ENCODE data around the gene ADCY5. TPM values are rescaled to one million over a fixed set of nuclear protein-coding genes. Genes with fewer than 3 reads are reported as not detected.

ADCY5 gene
- total RNA-seq, 1 donor from 2014 or later: 6.8 TPM

GRCh38 chr3:123480428-123480827 lies 31.5 kb upstream of the ADCY5 start:
- no peak overlapping the region for H3K27ac Mint-ChIP-seq
- H3K27me3 Mint-ChIP-seq (ENCODE audit: low read depth): peaks cover 48% of the 10 kb centered on the region

GRCh38 chr3:123479891-123480290 lies 31.0 kb upstream of the ADCY5 start:
- Mint-ChIP-seq H3K27ac (no peak overlapping the region), H3K9me3 (no peaks in the 10 kb centered on the region), H3K4me1 (no peaks in the 10 kb centered on the region), H3K36me3 (no peaks in the 10 kb centered on the region), H3K4me3 (no peak overlapping the region), H3K27me3 (ENCODE audit: low read depth) (peaks cover 48% of the 10 kb centered on the region)
- no peak for DNase-seq (ENCODE audit: low spot score in 2 of 2, unreplicated experiment in 2 of 2)
- no peak for TF ChIP-seq CTCF (IDR thresholded peaks at IDR 0.05; ENCODE audit: unreplicated experiment)

More at GRCh38 chr3:123480428-123480827, 31.5 kb upstream of the ADCY5 start:
- Mint-ChIP-seq H3K4me1 (no peaks in the 10 kb centered on the region), H3K36me3 (no peaks in the 10 kb centered on the region), H3K4me3 (no peak overlapping the region), H3K9me3 (no peaks in the 10 kb centered on the region)
- TF ChIP-seq CTCF (IDR thresholded peaks at IDR 0.05; ENCODE audit: unreplicated experiment): no peak
- DNase-seq (ENCODE audit: low spot score in 2 of 2, unreplicated experiment in 2 of 2): no peak

GRCh38 chr3:123478314-123478713 lies 29.4 kb upstream of the ADCY5 start:
- H3K9me3 Mint-ChIP-seq: no peaks in the 10 kb centered on the region
- DNase-seq (ENCODE audit: low spot score in 2 of 2, unreplicated experiment in 2 of 2): no peak
- no peak overlapping the region for H3K4me3 Mint-ChIP-seq
- peaks cover 53% of the 10 kb centered on the region for H3K27me3 Mint-ChIP-seq (ENCODE audit: low read depth)
- H3K4me1 Mint-ChIP-seq: no peaks in the 10 kb centered on the region
- no peak for TF ChIP-seq CTCF (IDR thresholded peaks at IDR 0.05; ENCODE audit: unreplicated experiment)
- no peak overlapping the region for H3K27ac Mint-ChIP-seq
- no peaks in the 10 kb centered on the region for H3K36me3 Mint-ChIP-seq

- H3K4me3 Mint-ChIP-seq: no peak overlapping the region
- H3K36me3 Mint-ChIP-seq: no peaks in the 10 kb centered on the region
- no peak for DNase-seq (ENCODE audit: low spot score in 2 of 2, unreplicated experiment in 2 of 2)
- no peak overlapping the region for H3K27ac Mint-ChIP-seq
- H3K9me3 Mint-ChIP-seq: no peaks in the 10 kb centered on the region
- H3K4me1 Mint-ChIP-seq: no peaks in the 10 kb centered on the region
- peaks cover 52% of the 10 kb centered on the region for H3K27me3 Mint-ChIP-seq (ENCODE audit: low read depth)
- no peak for TF ChIP-seq CTCF (IDR thresholded peaks at IDR 0.05; ENCODE audit: unreplicated experiment)
Measured at GRCh38 chr3:123476967-123477750, 28.3 kb upstream of the ADCY5 start.

GRCh38 chr3:123475786-123476185 lies 26.9 kb upstream of the ADCY5 start:
- DNase-seq (ENCODE audit: low spot score in 2 of 2, unreplicated experiment in 2 of 2): no peak

More at GRCh38 chr3:123475786-123476185, 26.9 kb upstream of the ADCY5 start:
- H3K27me3 Mint-ChIP-seq (ENCODE audit: low read depth): peaks cover 54% of the 10 kb centered on the region
- no peaks in the 10 kb centered on the region for H3K36me3 Mint-ChIP-seq
- H3K27ac Mint-ChIP-seq: no peak overlapping the region
- no peaks in the 10 kb centered on the region for H3K9me3 Mint-ChIP-seq
- no peaks in the 10 kb centered on the region for H3K4me1 Mint-ChIP-seq
- H3K4me3 Mint-ChIP-seq: no peak overlapping the region
- no peak for TF ChIP-seq CTCF (IDR thresholded peaks at IDR 0.05; ENCODE audit: unreplicated experiment)
